Spleen (tissue), 11 donors: ENCODE measurements around the gene RBM18. TPM values are rescaled to one million over a fixed set of nuclear protein-coding genes. Genes with fewer than 3 reads are reported as not detected.

Source experiments
- DNase-seq: peaks from one replicate; pipeline ENCODE4 v3.0.0-alpha.2; 2020
- H3K27ac ChIP-seq, 8 donors: fragments of 200-600 bp; sonication (generic) in 7 of 8; 1 replicate in 4 of 8; 2 replicates in 4 of 8; pipeline versions ENCODE4 v1.5.0 to v1.8.0; 2016 to 2021; ENCODE audit warnings: inconsistent platforms in 4 of 8, mild to moderate bottlenecking in 4 of 8, moderate library complexity in 1 of 8
- H3K27me3 ChIP-seq, 7 donors: fragments of 200-600 bp; sonication (generic) in 6 of 7; replicated peaks in 1 of 7; 1 replicate in 4 of 7; 2 replicates in 3 of 7; pipeline versions ENCODE4 v1.5.0 to v1.8.0; 2016 to 2021; ENCODE audit warnings: inconsistent platforms in 3 of 7, mild to moderate bottlenecking in 1 of 7
- H3K36me3 ChIP-seq, 6 donors: fragments of 200-600 bp; sonication (generic) in 5 of 6; 1 replicate in 4 of 6; 2 replicates in 2 of 6; pipeline versions ENCODE4 v1.5.0 to v1.8.0; 2016 to 2021; ENCODE audit warnings: inconsistent platforms in 2 of 6
- H3K4me1 ChIP-seq, 6 donors: fragments of 200-600 bp; sonication (generic) in 5 of 6; 1 replicate in 3 of 6; 2 replicates in 3 of 6; pipeline versions ENCODE4 v1.5.0 to v1.8.0; 2016 to 2021; ENCODE audit warnings: inconsistent platforms in 3 of 6
- H3K4me3 ChIP-seq, 8 donors: fragments of 200-600 bp; sonication (generic) in 7 of 8; 1 replicate in 4 of 8; 2 replicates in 4 of 8; pipeline versions ENCODE4 v1.5.0 to v1.8.0; 2016 to 2021; ENCODE audit warnings: inconsistent platforms in 4 of 8, mild to moderate bottlenecking in 4 of 8, moderate library complexity in 2 of 8
- H3K9me3 ChIP-seq, 8 donors: fragments of 200-600 bp; sonication (generic) in 7 of 8; 1 replicate in 4 of 8; 2 replicates in 4 of 8; pipeline versions ENCODE4 v1.5.0 to v1.8.0; 2016 to 2021; ENCODE audit warnings: inconsistent platforms in 4 of 8
- POLR2A ChIP-seq, 3 donors: fragments of 450-650 bp; IDR thresholded peaks; one replicate each; pipeline ENCODE4 v1.5.1; 2017; ENCODE audit warnings: antibody characterized with exemption in 3 of 3, mild to moderate bottlenecking in 1 of 3
- POLR2AphosphoS5 ChIP-seq, 3 donors: sonication (generic); formaldehyde crosslinking; IDR thresholded peaks; one replicate each; pipeline ENCODE4 v1.5.1; 2017; ENCODE audit warnings: antibody characterized with exemption in 3 of 3
- WGBS, 5 donors: extraction: QIAGEN DNeasy Blood & Tissue Kit in 3 of 5; methylation state at CpG; one replicate each; pipeline versions ENCODE4 v1.1.5 to v1.1.7; 2013 to 2018; 5-methylcytosine and 5-hydroxymethylcytosine counted together
- intact Hi-C: fragments of 100-400 bp; cut with DNase I; formaldehyde crosslinking; loops from one replicate; pipeline ENCODE4 v1.15.0; 2023; ENCODE audit warnings: low total_unique reads
- polyA plus RNA-seq, 3 donors: library from polyadenylated mRNA; stranded (reverse); fragments of 200-250 nt; gene quantifications; one replicate each; pipeline ENCODE4 v1.2.1, GENCODE V29; 2013
- total RNA-seq, 7 donors: library from RNA; depleted of rRNA in 3 of 7; stranded (reverse); fragments of >200 nt in 3 of 7; fragmentation: NEBNext Ultra II Directional in 4 of 7; extraction: Animal tissue kit (Norgen Biotek cat#: 25700) in 4 of 7; gene quantifications; one replicate each; pipeline versions ENCODE4 v1.1.0 to v1.2.1, GENCODE V29; 2016 to 2021
- TF ChIP-seq, protein P1 (sequence below), 11 experiments: fragments of 200-600 bp in 7 of 11; fragments of 450-650 bp in 4 of 11; sonication (generic) in 4 of 11; IDR thresholded peaks in 8 of 11; conservative IDR thresholded peaks in 3 of 11; 1 replicate in 7 of 11; 2 replicates in 4 of 11; pipeline versions ENCODE4 v1.4.0 to v1.8.0; 2016 to 2021; ENCODE audit warnings: antibody characterized with exemption in 11 of 11, inconsistent platforms in 4 of 11, mild to moderate bottlenecking in 1 of 11
- donor health status: healthy with polysubstance abuse.
- donor health status: DM: no; HTN: no; CAD: no; lungs with moderate emphysema.
- donor health status: DM: no; HTN: no; CAD: no.
- donor health status: Bipolar disorder and iron deficiency.
- donor health status: healthy.
- donor health status: DM: no; HTN: no; CAD: no.
- donor health status: DM: yes; HTN: yes; CAD: no.

The RBM18 gene
- total and polyA plus RNA-seq, 10 donors, result 4.2 to 21.5 (median 11.2) TPM

DNA sequence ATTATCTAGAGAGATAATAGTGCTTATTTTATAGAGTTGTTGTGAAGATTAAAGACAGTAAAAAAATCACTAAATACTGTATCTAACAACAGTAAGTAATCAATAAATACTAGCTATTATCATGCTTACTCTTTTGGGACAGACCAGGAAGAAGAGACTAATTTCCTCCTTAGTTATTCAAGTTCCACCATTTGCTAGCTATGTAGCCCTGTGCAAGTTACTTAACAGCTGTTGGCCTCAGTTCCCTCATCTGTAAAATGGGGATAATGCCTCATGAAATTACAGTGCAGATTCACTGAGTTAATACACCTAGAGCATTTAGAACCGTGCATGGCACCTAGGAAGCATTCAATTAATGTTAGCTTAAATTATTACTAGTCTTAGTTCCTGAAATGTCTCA, 2.6 kb downstream of the RBM18 start:
- peaks cover 0 to 58% (median 39%) of the 10 kb centered on the region in 6 donors for H3K36me3 ChIP-seq
- no peaks in the 10 kb centered on the region for H3K9me3 ChIP-seq
- intact Hi-C loops, result no loop called here
- H3K4me3 ChIP-seq, result no peak overlapping the region
- 77 to 91% (median 87%) methylated on average over 1 of the region's 1 CpG for WGBS, 5 donors
- DNase-seq, result no peak
- H3K4me1 ChIP-seq, result peaks cover 26 to 68% (median 45%) of the 10 kb centered on the region in 6 donors
- peak overlapping the region in 1 of 8 donors; percentile 94 for H3K27ac ChIP-seq
- TF ChIP-seq, protein P1, sequence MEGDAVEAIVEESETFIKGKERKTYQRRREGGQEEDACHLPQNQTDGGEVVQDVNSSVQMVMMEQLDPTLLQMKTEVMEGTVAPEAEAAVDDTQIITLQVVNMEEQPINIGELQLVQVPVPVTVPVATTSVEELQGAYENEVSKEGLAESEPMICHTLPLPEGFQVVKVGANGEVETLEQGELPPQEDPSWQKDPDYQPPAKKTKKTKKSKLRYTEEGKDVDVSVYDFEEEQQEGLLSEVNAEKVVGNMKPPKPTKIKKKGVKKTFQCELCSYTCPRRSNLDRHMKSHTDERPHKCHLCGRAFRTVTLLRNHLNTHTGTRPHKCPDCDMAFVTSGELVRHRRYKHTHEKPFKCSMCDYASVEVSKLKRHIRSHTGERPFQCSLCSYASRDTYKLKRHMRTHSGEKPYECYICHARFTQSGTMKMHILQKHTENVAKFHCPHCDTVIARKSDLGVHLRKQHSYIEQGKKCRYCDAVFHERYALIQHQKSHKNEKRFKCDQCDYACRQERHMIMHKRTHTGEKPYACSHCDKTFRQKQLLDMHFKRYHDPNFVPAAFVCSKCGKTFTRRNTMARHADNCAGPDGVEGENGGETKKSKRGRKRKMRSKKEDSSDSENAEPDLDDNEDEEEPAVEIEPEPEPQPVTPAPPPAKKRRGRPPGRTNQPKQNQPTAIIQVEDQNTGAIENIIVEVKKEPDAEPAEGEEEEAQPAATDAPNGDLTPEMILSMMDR (IDR thresholded peaks at IDR 0.05 in 8 of 11, conservative IDR thresholded peaks at IDR 0.05 in 3 of 11), result no peak
- TF ChIP-seq POLR2AphosphoS5 (IDR thresholded peaks at IDR 0.05) (no peak), POLR2A (IDR thresholded peaks at IDR 0.05) (no peak)
- H3K27me3 ChIP-seq, result no peaks in the 10 kb centered on the region

DNA sequence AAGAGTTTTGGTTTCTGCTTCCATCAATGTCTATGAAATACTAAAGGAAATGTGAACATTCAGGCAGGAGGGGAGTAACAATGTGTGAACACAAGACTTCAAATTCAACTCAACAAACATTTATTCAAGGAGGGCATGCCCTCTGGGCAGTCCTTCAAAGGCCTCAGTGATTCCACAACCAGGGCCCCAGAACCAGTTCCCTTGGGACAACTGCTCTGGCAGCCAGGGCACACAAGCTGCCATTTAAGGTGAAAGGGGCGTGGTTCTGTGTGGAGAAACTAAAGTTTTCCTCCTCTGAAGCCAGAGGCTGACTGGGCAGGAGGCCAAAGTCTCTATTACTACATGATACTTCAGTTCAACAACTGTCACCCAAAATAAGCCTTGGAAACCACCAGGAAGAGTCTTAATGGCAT, 3.2 kb downstream of the RBM18 start:
- peaks cover 0 to 63% (median 42%) of the 10 kb centered on the region in 6 donors for H3K36me3 ChIP-seq
- H3K27ac ChIP-seq, result peak overlapping the region in 1 of 8 donors; percentile 18
- no peak overlapping the region for H3K4me3 ChIP-seq
- intact Hi-C loops, result no loop called here
- H3K9me3 ChIP-seq, result no peaks in the 10 kb centered on the region
- 40 to 89% (median 79%) methylated on average over 1 of the region's 1 CpG for WGBS, 5 donors
- H3K27me3 ChIP-seq, result no peaks in the 10 kb centered on the region
- DNase-seq, result no peak
- H3K4me1 ChIP-seq, result peaks cover 22 to 62% (median 40%) of the 10 kb centered on the region in 6 donors
- TF ChIP-seq POLR2AphosphoS5 (IDR thresholded peaks at IDR 0.05), result no peak
- TF ChIP-seq POLR2A (IDR thresholded peaks at IDR 0.05), result no peak
- TF ChIP-seq, protein P1 (IDR thresholded peaks at IDR 0.05 in 8 of 11, conservative IDR thresholded peaks at IDR 0.05 in 3 of 11), result no peak

DNA sequence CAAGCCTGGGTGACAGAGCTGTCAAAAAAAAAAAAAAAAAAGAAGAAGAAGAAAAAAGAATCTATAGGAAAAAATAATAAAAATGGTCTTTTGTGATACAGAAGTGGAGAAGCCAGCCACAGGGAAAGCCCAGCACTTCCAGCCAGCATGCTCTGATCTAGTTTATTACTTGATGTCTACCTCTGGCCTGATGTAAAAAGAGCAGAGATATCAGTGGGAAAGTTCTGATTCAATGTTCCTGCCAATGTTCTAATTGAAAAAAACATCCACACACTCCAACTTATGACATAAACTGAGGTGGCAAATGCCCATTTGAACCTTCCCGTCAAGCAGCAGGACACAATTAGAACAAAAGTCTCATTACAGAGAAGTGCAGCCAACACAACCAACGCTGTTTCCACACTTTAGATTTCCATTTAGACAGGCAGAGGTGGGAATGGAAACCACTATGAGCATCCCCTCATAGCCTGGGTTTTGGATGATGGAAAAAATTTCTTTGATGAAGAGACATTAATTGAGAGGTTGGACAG, 5.7 kb downstream of the RBM18 start:
- 95 to 97% (median 96%) methylated on average over 2 of the region's 2 CpGs for WGBS, 5 donors
- no peak overlapping the region for H3K27ac ChIP-seq
- intact Hi-C loops, result no loop called here
- H3K36me3 ChIP-seq, result peaks cover 0 to 89% (median 52%) of the 10 kb centered on the region in 6 donors
- H3K4me1 ChIP-seq, result peaks cover 13 to 58% (median 28%) of the 10 kb centered on the region in 6 donors
- TF ChIP-seq, protein P1 (IDR thresholded peaks at IDR 0.05 in 8 of 11, conservative IDR thresholded peaks at IDR 0.05 in 3 of 11), result no peak
- TF ChIP-seq POLR2AphosphoS5 (IDR thresholded peaks at IDR 0.05), result no peak
- TF ChIP-seq POLR2A (IDR thresholded peaks at IDR 0.05), result no peak
- no peaks in the 10 kb centered on the region for H3K27me3 ChIP-seq
- H3K4me3 ChIP-seq, result no peak overlapping the region
- no peaks in the 10 kb centered on the region for H3K9me3 ChIP-seq
- DNase-seq, result no peak

DNA sequence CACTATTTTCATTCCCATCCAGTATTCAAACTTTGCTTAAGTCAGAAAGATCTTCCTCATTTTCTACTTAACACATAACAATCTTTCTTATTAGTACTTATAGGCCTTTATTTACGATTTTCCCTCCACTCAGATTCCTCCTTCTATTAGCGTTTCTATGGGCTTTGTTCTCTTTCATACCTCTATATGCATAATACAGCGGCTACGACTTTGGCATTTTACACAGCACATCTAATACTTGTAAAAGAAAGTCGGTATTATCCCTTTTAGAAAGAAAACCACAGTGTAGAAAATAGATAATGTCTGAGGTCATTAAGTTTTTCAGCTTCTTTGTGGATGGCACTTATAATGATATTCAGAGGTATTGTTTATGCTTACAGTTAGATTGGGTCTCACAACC, 8.4 kb downstream of the RBM18 start:
- Histone ChIP-seq H3K4me1 (peaks cover 0 to 46% (median 5%) of the 10 kb centered on the region in 6 donors), H3K9me3 (no peaks in the 10 kb centered on the region), H3K4me3 (no peak overlapping the region), H3K27me3 (no peaks in the 10 kb centered on the region), H3K36me3 (peaks cover 0 to 100% (median 59%) of the 10 kb centered on the region in 6 donors), H3K27ac (no peak overlapping the region)
- WGBS, 5 donors, result 91 to 96% (median 95%) methylated on average over 5 of the region's 5 CpGs
- DNase-seq, result no peak
- intact Hi-C loops, result no loop called here
- TF ChIP-seq POLR2AphosphoS5 (IDR thresholded peaks at IDR 0.05) (no peak), POLR2A (IDR thresholded peaks at IDR 0.05) (no peak)
- TF ChIP-seq, protein P1 (IDR thresholded peaks at IDR 0.05 in 8 of 11, conservative IDR thresholded peaks at IDR 0.05 in 3 of 11), result no peak
